Endodermal cell (in vitro differentiated cells): Measurements from ENCODE around the gene FAM47E. TPM values are rescaled to one million over a fixed set of nuclear protein-coding genes. Genes with fewer than 3 reads are reported as not detected.
"Not testable (repeated sequence)": the region's sequence is repeated elsewhere in the genome, so short reads cannot be mapped to it uniquely, and the experiment has no call there.

Source experiments
- DNase-seq: peaks from one replicate; pipeline ENCODE4 v3.0.0-alpha.2; 2017
- H3K27ac ChIP-seq: 2 replicates; pipeline ENCODE4 v1.5.1; 2013; ENCODE audit warnings: mild to moderate bottlenecking, low read depth, low read length, moderate library complexity
- H3K27me3 ChIP-seq: 2 replicates; pipeline ENCODE4 v1.6.1; 2013; ENCODE audit warnings: mild to moderate bottlenecking, low read length, moderate library complexity; ENCODE audit not compliant: insufficient read depth, control insufficient read depth, poor library complexity, severe bottlenecking
- H3K36me3 ChIP-seq: 2 replicates; pipeline ENCODE4 v1.7.0; 2013; ENCODE audit warnings: mild to moderate bottlenecking, low read length, moderate library complexity; ENCODE audit not compliant: control insufficient read depth, insufficient read depth
- H3K4me1 ChIP-seq: one replicate; pipeline ENCODE4 v1.7.0; 2013; ENCODE audit warnings: low read length; ENCODE audit not compliant: control insufficient read depth, insufficient read depth
- H3K4me3 ChIP-seq: 2 replicates; pipeline ENCODE4 v1.5.1; 2013; ENCODE audit warnings: mild to moderate bottlenecking, low read length, moderate library complexity
- H3K9ac ChIP-seq: 2 replicates; pipeline ENCODE4 v1.6.1; 2013; ENCODE audit warnings: mild to moderate bottlenecking, low read length, moderate library complexity; ENCODE audit not compliant: poor library complexity, severe bottlenecking; ENCODE audit errors: extremely low read depth
- H3K9me3 ChIP-seq: 2 replicates; pipeline ENCODE4 v1.6.1; 2013; ENCODE audit warnings: mild to moderate bottlenecking, low read length, moderate library complexity; ENCODE audit not compliant: control insufficient read depth
- H3K27ac Mint-ChIP-seq: 2 replicates; pipeline ENCODE4 v1.8.0; 2020; ENCODE audit warnings: mixed read lengths
- H3K27me3 Mint-ChIP-seq: 2 replicates; pipeline ENCODE4 v1.8.0; 2021; ENCODE audit warnings: mild to moderate bottlenecking, mixed read lengths; ENCODE audit not compliant: insufficient read depth
- H3K36me3 Mint-ChIP-seq: 2 replicates; pipeline ENCODE4 v1.8.0; 2020; ENCODE audit warnings: low read depth, mixed read lengths
- H3K4me1 Mint-ChIP-seq: 2 replicates; pipeline ENCODE4 v1.8.0; 2020; ENCODE audit warnings: mixed read lengths
- H3K4me3 Mint-ChIP-seq: 2 replicates; pipeline ENCODE4 v1.8.0; 2020; ENCODE audit warnings: mild to moderate bottlenecking, moderate library complexity, mixed read lengths
- H3K9me3 Mint-ChIP-seq: 2 replicates; pipeline ENCODE4 v1.8.0; 2020; ENCODE audit warnings: mild to moderate bottlenecking, mixed read lengths
- WGBS, 2 experiments: methylation state at CpG; one replicate each; pipeline versions ENCODE4 v1.1.5 to v1.1.7; 2013; ENCODE audit warnings: missing lambda C conversion rate in 2 of 2, mixed read lengths in 1 of 2; ENCODE audit not compliant: insufficient coverage in 1 of 2, insufficient read length in 1 of 2; 5-methylcytosine and 5-hydroxymethylcytosine counted together
- total RNA-seq, 2 donors: library from RNA; stranded (reverse); fragmentation: NEBNext Ultra II Directional in 1 of 2; extraction: Animal tissue kit (Norgen Biotek cat#: 25700) in 1 of 2; gene quantifications; 2 replicates in 1 of 2; 3 replicates in 1 of 2; pipeline ENCODE4 v1.2.1, GENCODE V29; 2021
- TF ChIP-seq, protein P1 (sequence below): fragments of 200-600 bp; sonication (generic); conservative IDR thresholded peaks from 2 replicates; pipeline ENCODE4 v1.5.0; 2021; ENCODE audit warnings: antibody characterized with exemption, mild to moderate bottlenecking

Gene FAM47E
- total RNA-seq, 2 donors from 2014 or later, result 0.84 to 2.5 TPM

GRCh38 chr4:76282941-76283689 is 31.6 kb downstream of the FAM47E start:
- H3K27me3 Mint-ChIP-seq, result peaks cover 3% of the 10 kb centered on the region
- Histone ChIP-seq H3K27me3 (no peaks in the 10 kb centered on the region), H3K4me3 (no peak overlapping the region), H3K27ac (no peak overlapping the region), H3K4me1 (no peaks in the 10 kb centered on the region), H3K9ac (no peak overlapping the region), H3K36me3 (no peaks in the 10 kb centered on the region), H3K9me3 (no peaks in the 10 kb centered on the region)
- DNase-seq, result no peak
- H3K36me3 Mint-ChIP-seq, result no peaks in the 10 kb centered on the region
- H3K27ac Mint-ChIP-seq, result no peak overlapping the region
- H3K4me3 Mint-ChIP-seq, result no peak overlapping the region
- peaks cover 11% of the 10 kb centered on the region for H3K9me3 Mint-ChIP-seq
- TF ChIP-seq, protein P1, sequence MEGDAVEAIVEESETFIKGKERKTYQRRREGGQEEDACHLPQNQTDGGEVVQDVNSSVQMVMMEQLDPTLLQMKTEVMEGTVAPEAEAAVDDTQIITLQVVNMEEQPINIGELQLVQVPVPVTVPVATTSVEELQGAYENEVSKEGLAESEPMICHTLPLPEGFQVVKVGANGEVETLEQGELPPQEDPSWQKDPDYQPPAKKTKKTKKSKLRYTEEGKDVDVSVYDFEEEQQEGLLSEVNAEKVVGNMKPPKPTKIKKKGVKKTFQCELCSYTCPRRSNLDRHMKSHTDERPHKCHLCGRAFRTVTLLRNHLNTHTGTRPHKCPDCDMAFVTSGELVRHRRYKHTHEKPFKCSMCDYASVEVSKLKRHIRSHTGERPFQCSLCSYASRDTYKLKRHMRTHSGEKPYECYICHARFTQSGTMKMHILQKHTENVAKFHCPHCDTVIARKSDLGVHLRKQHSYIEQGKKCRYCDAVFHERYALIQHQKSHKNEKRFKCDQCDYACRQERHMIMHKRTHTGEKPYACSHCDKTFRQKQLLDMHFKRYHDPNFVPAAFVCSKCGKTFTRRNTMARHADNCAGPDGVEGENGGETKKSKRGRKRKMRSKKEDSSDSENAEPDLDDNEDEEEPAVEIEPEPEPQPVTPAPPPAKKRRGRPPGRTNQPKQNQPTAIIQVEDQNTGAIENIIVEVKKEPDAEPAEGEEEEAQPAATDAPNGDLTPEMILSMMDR, result no peak
- WGBS, 2 experiments, result 85 to 91% methylated on average over 5 to 6 of the region's 6 CpGs
- no peaks in the 10 kb centered on the region for H3K4me1 Mint-ChIP-seq

GRCh38 chr4:76283900-76284299 is 32.4 kb downstream of the FAM47E start:
- Mint-ChIP-seq H3K4me3 (no peak overlapping the region), H3K4me1 (no peaks in the 10 kb centered on the region), H3K27me3 (peaks cover 3% of the 10 kb centered on the region), H3K27ac (no peak overlapping the region), H3K9me3 (peaks cover 11% of the 10 kb centered on the region), H3K36me3 (no peaks in the 10 kb centered on the region)
- Histone ChIP-seq H3K27ac (no peak overlapping the region), H3K9ac (no peak overlapping the region), H3K4me3 (no peak overlapping the region), H3K27me3 (no peaks in the 10 kb centered on the region), H3K9me3 (no peaks in the 10 kb centered on the region), H3K4me1 (no peaks in the 10 kb centered on the region), H3K36me3 (no peaks in the 10 kb centered on the region)
- TF ChIP-seq, protein P1, result no peak
- DNase-seq, result no peak
- 60 to 77% methylated on average over 1 to 4 of the region's 4 CpGs for WGBS, 2 experiments

GRCh38 chr4:76287811-76288210 is 36.3 kb downstream of the FAM47E start:
- not testable (repeated sequence) for H3K4me3 Mint-ChIP-seq, H3K4me3 ChIP-seq, DNase-seq, H3K27me3 ChIP-seq, H3K27ac Mint-ChIP-seq, H3K36me3 ChIP-seq, H3K9ac ChIP-seq, H3K4me1 Mint-ChIP-seq, H3K27me3 Mint-ChIP-seq, H3K36me3 Mint-ChIP-seq, H3K4me1 ChIP-seq, H3K9me3 ChIP-seq, H3K27ac ChIP-seq
- H3K9me3 Mint-ChIP-seq, result peaks cover 11% of the 10 kb centered on the region
- 87% methylated on average over 3 of the region's 3 CpGs; no CpG with 5 or more reads in 1 of the 2 experiments for WGBS, 2 experiments
